NCI-H1930 (cell line): ENCODE results near the gene RWDD1.

Experiments
- DNase-seq, 2 experiments: peaks; one replicate each; lab custom pipeline; 2025; lab: John Stamatoyannopoulos, UW

The RWDD1 gene

GRCh38 chr6:116570856-116571682 is at the start of gene RWDD1:
TSS of gene RWDD1 (plus strand) at chr6:116571504. CDS start at chr6:116571583, 79 bp downstream.
- peak; percentile 97 to 98 for DNase-seq

- no peak for DNase-seq
Measured at GRCh38 chr6:116522896-116523295, 48.4 kb upstream of the RWDD1 start.

GRCh38 chr6:116524236-116524635 is 47.1 kb upstream of the RWDD1 start:
- no peak for DNase-seq

- DNase-seq: no peak
Measured at GRCh38 chr6:116528133-116528532, 43.2 kb upstream of the RWDD1 start.

- DNase-seq: no peak
Measured at GRCh38 chr6:116528780-116529179, 42.5 kb upstream of the RWDD1 start.

- DNase-seq: no peak
Measured at GRCh38 chr6:116529466-116530290, 41.6 kb upstream of the RWDD1 start.

GRCh38 chr6:116530436-116530835 is 40.9 kb upstream of the RWDD1 start:
- peak; percentile 67 to 81 for DNase-seq

- DNase-seq: peak in 1 of 2 experiments; percentile 41
Measured at GRCh38 chr6:116531675-116532570, 39.4 kb upstream of the RWDD1 start.

- DNase-seq: no peak
Measured at GRCh38 chr6:116533233-116533957, 37.9 kb upstream of the RWDD1 start.

GRCh38 chr6:116535109-116535508 is 36.2 kb upstream of the RWDD1 start:
- no peak for DNase-seq

- DNase-seq: peak in 1 of 2 experiments; percentile 38
Measured at GRCh38 chr6:116536216-116536621, 35.1 kb upstream of the RWDD1 start.

- DNase-seq: peak in 1 of 2 experiments; percentile 22
Measured at GRCh38 chr6:116542426-116542825, 28.9 kb upstream of the RWDD1 start.

GRCh38 chr6:116543149-116543548 is 28.2 kb upstream of the RWDD1 start:
- peak in 1 of 2 experiments; percentile 29 for DNase-seq

GRCh38 chr6:116545651-116546050 is 25.7 kb upstream of the RWDD1 start, which contains the start of gene TRAPPC3L:
TSS of gene TRAPPC3L (minus strand) at chr6:116545684. CDS start at chr6:116545514, 170 bp downstream.
- DNase-seq: no peak

- DNase-seq: no peak
Measured at GRCh38 chr6:116547358-116547757, 23.9 kb upstream of the RWDD1 start.

- DNase-seq: no peak
Measured at GRCh38 chr6:116550796-116551195, 20.5 kb upstream of the RWDD1 start.

- no peak for DNase-seq
Measured at GRCh38 chr6:116553451-116553850, 17.9 kb upstream of the RWDD1 start, which contains the start of gene CALHM4. TSS of gene CALHM4 (plus strand) at chr6:116553751. CDS start at chr6:116553794, 43 bp downstream.

- no peak for DNase-seq
Measured at GRCh38 chr6:116556065-116556464, 15.2 kb upstream of the RWDD1 start.

GRCh38 chr6:116556814-116557415 is 14.4 kb upstream of the RWDD1 start:
- no peak for DNase-seq

GRCh38 chr6:116557893-116558292 is 13.4 kb upstream of the RWDD1 start:
- DNase-seq: no peak
